CD4-positive, alpha-beta T cell (primary cell): ENCODE measurements around the gene ASTN2. TPM values are rescaled to one million over a fixed set of nuclear protein-coding genes. Genes with fewer than 3 reads are reported as not detected.

ENCODE experiments used
- ATAC-seq: fragments of 200-7000 bp; cut with Tn5 transposase; one replicate; pipeline ENCODE4 v1.10.0; 2022; ENCODE audit warnings: mild to moderate bottlenecking; ENCODE audit not compliant: poor library complexity
- CTCF ChIA-PET: fragments of 350-600 bp; sonication (Branson Sonifier 250); formaldehyde crosslinking; loops from one replicate; lab custom pipeline; 2021; ENCODE audit warnings: antibody characterized with exemption, inconsistent platforms; lab: Charles Lee
- POLR2A ChIA-PET: fragments of 350-600 bp; sonication (Branson Sonifier 250); formaldehyde crosslinking; loops from one replicate; lab custom pipeline; 2021; ENCODE audit warnings: antibody characterized with exemption, inconsistent platforms; lab: Charles Lee
- DNase-seq, 14 experiments: peaks; one replicate each; pipeline ENCODE4 v3.0.0-alpha.2; 2013 to 2020; ENCODE audit warnings: mixed read lengths in 2 of 14
- H3K27ac ChIP-seq, 2 donors: one replicate each; pipeline versions ENCODE4 v1.5.1 to v1.7.0; 2013; ENCODE audit warnings: low read length in 2 of 2, low read depth in 1 of 2, mild to moderate bottlenecking in 1 of 2
- H3K27me3 ChIP-seq, 2 experiments: 1 replicate in 1 of 2; 2 replicates in 1 of 2; pipeline versions ENCODE4 v1.6.1 to v1.7.0; 2013; ENCODE audit warnings: low read length in 2 of 2, control low read depth in 1 of 2, mild to moderate bottlenecking in 1 of 2, moderate library complexity in 1 of 2; ENCODE audit not compliant: insufficient read depth in 2 of 2, control insufficient read depth in 1 of 2
- H3K36me3 ChIP-seq: one replicate; pipeline ENCODE4 v1.6.1; 2013; ENCODE audit warnings: low read length, control low read depth; ENCODE audit not compliant: insufficient read depth
- H3K4me1 ChIP-seq: one replicate; pipeline ENCODE4 v1.6.1; 2013; ENCODE audit warnings: low read length, control low read depth; ENCODE audit not compliant: insufficient read depth
- H3K4me3 ChIP-seq: one replicate; pipeline ENCODE4 v1.5.1; 2013; ENCODE audit warnings: mild to moderate bottlenecking, low read length, moderate library complexity
- H3K9me3 ChIP-seq, 2 experiments: 1 replicate in 1 of 2; 2 replicates in 1 of 2; pipeline versions ENCODE4 v1.6.1 to v1.7.0; 2013; ENCODE audit warnings: low read length in 2 of 2, mild to moderate bottlenecking in 2 of 2, control low read depth in 1 of 2, moderate library complexity in 1 of 2; ENCODE audit not compliant: control insufficient read depth in 1 of 2, insufficient read depth in 1 of 2
- H3K27ac Mint-ChIP-seq: one replicate; pipeline ENCODE4 v1.8.0; 2020; ENCODE audit warnings: mixed read lengths
- H3K27me3 Mint-ChIP-seq: one replicate; pipeline ENCODE4 v1.8.0; 2021; ENCODE audit warnings: mixed read lengths
- H3K36me3 Mint-ChIP-seq: one replicate; pipeline ENCODE4 v1.8.0; 2021; ENCODE audit warnings: low read depth, mixed read lengths
- H3K4me1 Mint-ChIP-seq: one replicate; pipeline ENCODE4 v1.8.0; 2021; ENCODE audit warnings: low read depth, mixed read lengths
- H3K4me3 Mint-ChIP-seq: one replicate; pipeline ENCODE4 v1.8.0; 2020; ENCODE audit warnings: mild to moderate bottlenecking, mixed read lengths
- H3K9me3 Mint-ChIP-seq: one replicate; pipeline ENCODE4 v1.8.0; 2020; ENCODE audit warnings: mixed read lengths
- CTCF ChIP-seq: fragments of 200-600 bp; IDR thresholded peaks from one replicate; pipeline ENCODE4 v1.8.0; 2022; ENCODE audit warnings: antibody characterized with exemption, mild to moderate bottlenecking
- intact Hi-C, 2 experiments: fragments of 100-400 bp; cut with DNase I in 1 of 2; cut with micrococcal nuclease in 1 of 2; formaldehyde crosslinking; loops; one replicate each; pipeline versions ENCODE4 v1.15.1 to v1.9.0; 2023 to 2025; cut with DNase I, micrococcal nuclease
- total RNA-seq, 174 experiments: library from RNA in 2 of 174; stranded (reverse) in 2 of 174; gene quantifications; one replicate each; pipeline ENCODE4 v1.2.3 and lab custom pipeline; 2021 to 2026

ASTN2 gene
- total RNA-seq, 2 experiments from 2014 or later, result 2.3 to 2.4 TPM

GRCh38 chr9:117125531-117125930, 289.3 kb downstream of the ASTN2 start:
- no peak for ATAC-seq
- ChIA-PET CTCF (no interaction called here), POLR2A (no interaction called here)
- H3K36me3 ChIP-seq, result no peaks in the 10 kb centered on the region
- H3K9me3 ChIP-seq, result peaks cover 0 to 8% of the 10 kb centered on the region in 2 experiments
- no peak overlapping the region for H3K27ac Mint-ChIP-seq
- H3K4me1 Mint-ChIP-seq, result no peaks in the 10 kb centered on the region
- no peaks in the 10 kb centered on the region for H3K36me3 Mint-ChIP-seq
- H3K4me3 Mint-ChIP-seq, result no peak overlapping the region
- H3K9me3 Mint-ChIP-seq, result peaks cover 5% of the 10 kb centered on the region
- no peak for DNase-seq
- H3K27ac ChIP-seq, result no peak overlapping the region
- no peak overlapping the region for H3K4me3 ChIP-seq
- no peaks in the 10 kb centered on the region for H3K27me3 Mint-ChIP-seq
- intact Hi-C loops, result no loop called here
- no peak for TF ChIP-seq CTCF
- H3K4me1 ChIP-seq, result no peaks in the 10 kb centered on the region
- H3K27me3 ChIP-seq, result no peaks in the 10 kb centered on the region

GRCh38 chr9:117123729-117124128, 291.1 kb downstream of the ASTN2 start:
- Mint-ChIP-seq H3K27me3 (no peaks in the 10 kb centered on the region), H3K36me3 (no peaks in the 10 kb centered on the region), H3K27ac (no peak overlapping the region), H3K4me3 (no peak overlapping the region), H3K4me1 (no peaks in the 10 kb centered on the region), H3K9me3 (peaks cover 5% of the 10 kb centered on the region)
- CTCF ChIA-PET, result no interaction called here
- no peak overlapping the region for H3K4me3 ChIP-seq
- ATAC-seq (no peak), DNase-seq (no peak)
- no peak for TF ChIP-seq CTCF
- H3K36me3 ChIP-seq, result no peaks in the 10 kb centered on the region
- H3K9me3 ChIP-seq, result peaks cover 0 to 8% of the 10 kb centered on the region in 2 experiments
- no peaks in the 10 kb centered on the region for H3K27me3 ChIP-seq
- H3K27ac ChIP-seq, result no peak overlapping the region
- no peaks in the 10 kb centered on the region for H3K4me1 ChIP-seq
- POLR2A ChIA-PET, result no interaction called here
- intact Hi-C loops, result no loop called here

GRCh38 chr9:117122953-117123352, 291.9 kb downstream of the ASTN2 start:
- no peak overlapping the region for H3K27ac ChIP-seq
- DNase-seq, result no peak
- H3K9me3 ChIP-seq, result peaks cover 0 to 6% of the 10 kb centered on the region in 2 experiments
- ATAC-seq, result no peak
- ChIA-PET POLR2A (no interaction called here), CTCF (no interaction called here)
- H3K4me1 Mint-ChIP-seq, result no peaks in the 10 kb centered on the region
- intact Hi-C loops, result no loop called here
- no peak overlapping the region for H3K4me3 Mint-ChIP-seq
- H3K27ac Mint-ChIP-seq, result no peak overlapping the region
- H3K27me3 ChIP-seq, result no peaks in the 10 kb centered on the region
- H3K9me3 Mint-ChIP-seq, result peaks cover 5% of the 10 kb centered on the region
- no peaks in the 10 kb centered on the region for H3K36me3 ChIP-seq
- no peak overlapping the region for H3K4me3 ChIP-seq
- no peaks in the 10 kb centered on the region for H3K36me3 Mint-ChIP-seq
- H3K27me3 Mint-ChIP-seq, result no peaks in the 10 kb centered on the region
- H3K4me1 ChIP-seq, result no peaks in the 10 kb centered on the region
- no peak for TF ChIP-seq CTCF
